SH-SY5Y (cell line): ENCODE measurements around the gene DMAC2L.

Source experiments
- GATA2 ChIP-seq: IDR thresholded peaks from 2 replicates; pipeline ENCODE4 v1.6.1; 2011; ENCODE audit warnings: mild to moderate bottlenecking, low read depth, low read length
- GATA3 ChIP-seq: IDR thresholded peaks from 2 replicates; pipeline ENCODE4 v1.6.1; 2011; ENCODE audit warnings: low read depth, mild to moderate bottlenecking, low read length, moderate library complexity

Gene DMAC2L

GRCh38 chr14:50311972-50312733 lies at the start of gene DMAC2L, which contains the start of gene L2HGDH:
Gene DMAC2L, plus strand, starts transcription at chr14:50312324. Its CDS starts 9,164 bp downstream, at chr14:50321488.
Gene L2HGDH, minus strand, starts transcription at chr14:50312229. Its CDS starts 79 bp downstream, at chr14:50312150.
- TF ChIP-seq GATA3 (no peak), GATA2 (no peak)

- TF ChIP-seq GATA3: no peak
- TF ChIP-seq GATA2: no peak
These were observed 49.3 kb upstream of the DMAC2L start for GRCh38 chr14:50262865-50263264.

- TF ChIP-seq GATA3: no peak
- TF ChIP-seq GATA2: no peak
These were observed 48.8 kb upstream of the DMAC2L start for GRCh38 chr14:50263321-50263720.

- TF ChIP-seq GATA3 (no peak), GATA2 (no peak)
These were observed 47.1 kb upstream of the DMAC2L start for GRCh38 chr14:50265029-50265428.

- no peak for TF ChIP-seq GATA2
- TF ChIP-seq GATA3: no peak
These were observed 41.2 kb upstream of the DMAC2L start for GRCh38 chr14:50270932-50271331.

GRCh38 chr14:50272498-50272897 lies 39.6 kb upstream of the DMAC2L start:
- TF ChIP-seq GATA3: no peak
- TF ChIP-seq GATA2: no peak

- no peak for TF ChIP-seq GATA2
- TF ChIP-seq GATA3: no peak
These were observed 26.3 kb upstream of the DMAC2L start for GRCh38 chr14:50285861-50286260.

- TF ChIP-seq GATA2 (no peak), GATA3 (no peak)
These were observed 24.0 kb upstream of the DMAC2L start for GRCh38 chr14:50288146-50288545.

GRCh38 chr14:50290306-50290705 lies 21.8 kb upstream of the DMAC2L start:
- TF ChIP-seq GATA3: peak; percentile 51
- TF ChIP-seq GATA2: peak; percentile 47; the same call in 1 of the 2 replicates

- TF ChIP-seq GATA2 (no peak), GATA3 (no peak)
These were observed 12.5 kb upstream of the DMAC2L start for GRCh38 chr14:50299585-50299984.

- TF ChIP-seq GATA3: no peak
- TF ChIP-seq GATA2: no peak
These were observed 10.2 kb upstream of the DMAC2L start for GRCh38 chr14:50301914-50302313.

- TF ChIP-seq GATA2 (no peak), GATA3 (no peak)
These were observed 8.2 kb upstream of the DMAC2L start for GRCh38 chr14:50303744-50304471.

- TF ChIP-seq GATA3 (no peak), GATA2 (no peak)
These were observed 3.7 kb upstream of the DMAC2L start for GRCh38 chr14:50308363-50308915.

- no peak for TF ChIP-seq GATA3
- TF ChIP-seq GATA2: no peak
These were observed 1.7 kb upstream of the DMAC2L start for GRCh38 chr14:50310445-50310844.

GRCh38 chr14:50311337-50311971 lies 670 bp upstream of the DMAC2L start:
- TF ChIP-seq GATA3 (no peak), GATA2 (no peak)
